AG09309 (cell line): ENCODE results near the gene MAN1B1.

Experiments used
- DNase-seq: peaks from one replicate; pipeline ENCODE4 v3.0.0-alpha.2; 2010; ENCODE audit warnings: low read depth
- H3K4me3 ChIP-seq: 2 replicates; pipeline ENCODE4 v1.5.1; 2011; ENCODE audit warnings: mild to moderate bottlenecking, low read depth, low read length, moderate library complexity; ENCODE audit not compliant: control insufficient read depth
- CTCF ChIP-seq: IDR thresholded peaks from 2 replicates; pipeline ENCODE4 v1.5.1; 2011; ENCODE audit warnings: mild to moderate bottlenecking, low read depth, low read length, inconsistent platforms; ENCODE audit not compliant: insufficient read depth, control insufficient read depth; ENCODE audit errors: missing control alignments

The MAN1B1 gene

GRCh38 chr9:137136261-137136880 is 49.6 kb downstream of the MAN1B1 start:
- no peak for TF ChIP-seq CTCF
- DNase-seq, result no peak
- no peak overlapping the region for H3K4me3 ChIP-seq

- no peak for TF ChIP-seq CTCF
- no peak overlapping the region for H3K4me3 ChIP-seq
Observed at GRCh38 chr9:137136881-137137607, 50.3 kb downstream of the MAN1B1 start.

GRCh38 chr9:137138058-137138721 is 51.4 kb downstream of the MAN1B1 start:
- DNase-seq, result no peak
- no peak for TF ChIP-seq CTCF
- H3K4me3 ChIP-seq, result no peak overlapping the region

More at GRCh38 chr9:137136881-137137607, 50.3 kb downstream of the MAN1B1 start:
- no peak for DNase-seq

GRCh38 chr9:137138722-137139467 is 52.1 kb downstream of the MAN1B1 start, which contains the start of gene GRIN1:
GRIN1 (plus strand) TSS chr9:137139154; CDS start chr9:137139487, 333 bp downstream.
- no peak within 1 kb of the TSS for H3K4me3 ChIP-seq
- no peak for DNase-seq
- TF ChIP-seq CTCF, result no peak

- no peak overlapping the region for H3K4me3 ChIP-seq
- no peak for TF ChIP-seq CTCF
Observed at GRCh38 chr9:137139468-137140150, 52.8 kb downstream of the MAN1B1 start.

More at GRCh38 chr9:137139468-137140150, 52.8 kb downstream of the MAN1B1 start:
- no peak for DNase-seq
